H1 (cell line): ENCODE results near the gene TYW1B. TPM values are rescaled to one million over a fixed set of nuclear protein-coding genes. Genes with fewer than 3 reads are reported as not detected.

Source experiments
- CTCF ChIA-PET: fragments of 300-600 bp; sonication (Branson Sonifier 250); formaldehyde crosslinking; loops from one replicate; lab custom pipeline; 2021; ENCODE audit not compliant: partially characterized antibody; lab: Charles Lee
- POLR2A ChIA-PET: fragments of 300-600 bp; sonication (Branson Sonifier 250); formaldehyde crosslinking; loops from one replicate; lab custom pipeline; 2021; ENCODE audit warnings: inconsistent platforms; ENCODE audit not compliant: partially characterized antibody; lab: Charles Lee
- DNase-seq, 2 experiments: peaks; one replicate each; pipeline versions ENCODE4 v3.0.0 to v3.0.0-alpha.2; 2010 to 2022; ENCODE audit warnings: low spot score in 2 of 2, low read depth in 1 of 2, mixed read lengths in 1 of 2
- FAIRE-seq: peaks from 2 replicates; lab custom pipeline; 2011; peaks lifted over from hg19 to GRCh38; lab: Jason Lieb, UNC
- H2AFZ ChIP-seq: 2 replicates; pipeline ENCODE4 v1.8.1; 2012; ENCODE audit warnings: low read length, inconsistent platforms
- H2AK5ac ChIP-seq: 2 replicates; pipeline ENCODE4 v1.6.1; 2013; ENCODE audit warnings: low read depth, low read length
- H2BK120ac ChIP-seq: replicated peaks from 2 replicates; pipeline ENCODE3; 2013; ENCODE audit warnings: low read depth, low read length, inconsistent platforms
- H2BK12ac ChIP-seq: 2 replicates; pipeline ENCODE4 v1.6.1; 2013; ENCODE audit warnings: low read depth, low read length
- H2BK15ac ChIP-seq: 2 replicates; pipeline ENCODE4 v1.6.1; 2013; ENCODE audit warnings: low read length
- H2BK20ac ChIP-seq: 2 replicates; pipeline ENCODE4 v1.6.1; 2013; ENCODE audit warnings: low read length
- H2BK5ac ChIP-seq: 2 replicates; pipeline ENCODE4 v1.6.1; 2013; ENCODE audit warnings: low read depth, low read length
- H3K14ac ChIP-seq: 2 replicates; pipeline ENCODE4 v1.6.1; 2013; ENCODE audit warnings: inconsistent platforms; ENCODE audit not compliant: insufficient read length
- H3K18ac ChIP-seq: 2 replicates; pipeline ENCODE4 v1.6.1; 2013; ENCODE audit warnings: low read length; ENCODE audit errors: extremely low read depth
- H3K23ac ChIP-seq: 2 replicates; pipeline ENCODE4 v1.6.1; 2013; ENCODE audit warnings: inconsistent platforms; ENCODE audit not compliant: insufficient read length
- H3K23me2 ChIP-seq: 2 replicates; pipeline ENCODE4 v1.6.1; 2013; ENCODE audit warnings: low read depth, low read length
- H3K27ac ChIP-seq: 2 replicates; pipeline ENCODE4 v1.6.1; 2011; ENCODE audit warnings: low read depth, low read length, inconsistent platforms
- H3K27me3 ChIP-seq, 4 experiments: replicated peaks in 1 of 4; 1 replicate in 1 of 4; 2 replicates in 3 of 4; pipeline versions ENCODE4 v1.6.1 to v1.8.1; 2011 to 2013; ENCODE audit warnings: low read length in 3 of 4, mild to moderate bottlenecking in 3 of 4, inconsistent platforms in 2 of 4, mixed read lengths in 2 of 4, moderate library complexity in 1 of 4; ENCODE audit not compliant: control insufficient read depth in 3 of 4, insufficient read depth in 3 of 4; ENCODE audit errors: extremely low read depth in 1 of 4
- H3K36me3 ChIP-seq, 4 experiments: 2 replicates each; pipeline versions ENCODE4 v1.6.1 to v1.8.1; 2011 to 2013; ENCODE audit warnings: mild to moderate bottlenecking in 4 of 4, low read length in 3 of 4, moderate library complexity in 2 of 4, control low read depth in 1 of 4, inconsistent platforms in 1 of 4; ENCODE audit not compliant: insufficient read depth in 4 of 4, control insufficient read depth in 2 of 4
- H3K4ac ChIP-seq: replicated peaks from 2 replicates; pipeline ENCODE3; 2013; ENCODE audit warnings: low read length, low read depth, mixed read lengths, inconsistent platforms; ENCODE audit not compliant: insufficient read length
- H3K4me1 ChIP-seq, 4 experiments: replicated peaks in 1 of 4; 1 replicate in 1 of 4; 2 replicates in 3 of 4; pipeline versions ENCODE4 v1.6.1 to v1.8.1; 2011 to 2013; ENCODE audit warnings: low read length in 3 of 4, inconsistent platforms in 2 of 4, mixed read lengths in 1 of 4; ENCODE audit not compliant: insufficient read depth in 4 of 4, control insufficient read depth in 3 of 4
- H3K4me2 ChIP-seq, 2 experiments: 2 replicates each; pipeline versions ENCODE4 v1.6.1 to v1.8.1; 2011 to 2013; ENCODE audit warnings: low read depth in 2 of 2, low read length in 2 of 2, control low read depth in 1 of 2, inconsistent platforms in 1 of 2, mild to moderate bottlenecking in 1 of 2; ENCODE audit not compliant: insufficient read depth in 1 of 2
- H3K4me3 ChIP-seq, 4 experiments: fragments of 200-600, 300-600 bp in 1 of 4; sonication (generic), shearing (Covaris generic), sonication (Bioruptor Twin) in 1 of 4; 2 replicates each; pipeline versions ENCODE4 v1.5.1 to v1.8.1; 2011 to 2016; ENCODE audit warnings: low read length in 4 of 4, low read depth in 3 of 4, control low read depth in 2 of 4, inconsistent platforms in 2 of 4, mild to moderate bottlenecking in 2 of 4, mixed read lengths in 1 of 4, moderate library complexity in 1 of 4; ENCODE audit not compliant: insufficient read depth in 2 of 4; ENCODE audit errors: extremely low read depth in 1 of 4
- H3K56ac ChIP-seq: replicated peaks from 2 replicates; pipeline ENCODE3; 2013; ENCODE audit warnings: low read depth, mild to moderate bottlenecking, mixed read lengths, low read length, inconsistent platforms; ENCODE audit not compliant: insufficient read length
- H3K79me1 ChIP-seq: 2 replicates; pipeline ENCODE4 v1.6.1; 2013; ENCODE audit warnings: low read depth, low read length, control low read depth
- H3K79me2 ChIP-seq, 2 experiments: 2 replicates each; pipeline versions ENCODE4 v1.6.1 to v1.8.1; 2012 to 2013; ENCODE audit warnings: low read length in 2 of 2, mild to moderate bottlenecking in 2 of 2, inconsistent platforms in 1 of 2; ENCODE audit not compliant: insufficient read depth in 2 of 2, control insufficient read depth in 1 of 2
- H3K9ac ChIP-seq, 4 experiments: replicated peaks in 1 of 4; 1 replicate in 1 of 4; 2 replicates in 3 of 4; pipeline versions ENCODE4 v1.6.1 to v1.8.1; 2011 to 2013; ENCODE audit warnings: low read depth in 3 of 4, low read length in 3 of 4, control low read depth in 2 of 4, mild to moderate bottlenecking in 2 of 4, moderate library complexity in 2 of 4, inconsistent platforms in 1 of 4; ENCODE audit errors: extremely low read depth in 1 of 4
- H3K9me3 ChIP-seq, 2 experiments: 2 replicates each; pipeline versions ENCODE4 v1.6.1 to v1.8.1; 2012 to 2013; ENCODE audit warnings: mild to moderate bottlenecking in 2 of 2, moderate library complexity in 2 of 2, control low read depth in 1 of 2, inconsistent platforms in 1 of 2, low read depth in 1 of 2, low read length in 1 of 2, mixed read lengths in 1 of 2; ENCODE audit not compliant: insufficient read depth in 2 of 2
- H4K20me1 ChIP-seq, 2 experiments: replicated peaks in 1 of 2; 2 replicates each; pipeline versions ENCODE3 to v1.8.1; 2011 to 2013; ENCODE audit warnings: inconsistent platforms in 2 of 2, low read length in 2 of 2, mild to moderate bottlenecking in 1 of 2; ENCODE audit not compliant: insufficient read depth in 2 of 2, control insufficient read depth in 1 of 2
- H4K5ac ChIP-seq: 2 replicates; pipeline ENCODE4 v1.6.1; 2013; ENCODE audit warnings: low read length, low read depth, mixed read lengths, inconsistent platforms; ENCODE audit not compliant: insufficient read length
- H4K8ac ChIP-seq: 2 replicates; pipeline ENCODE4 v1.8.0; 2013; ENCODE audit warnings: mild to moderate bottlenecking, moderate library complexity, low read length, inconsistent platforms; ENCODE audit not compliant: insufficient read depth; ENCODE audit errors: extremely low read depth
- H4K91ac ChIP-seq: replicated peaks from 2 replicates; pipeline ENCODE3; 2013; ENCODE audit warnings: low read length, mixed read lengths, inconsistent platforms; ENCODE audit not compliant: insufficient read length
- FOSL1 ChIP-seq: IDR thresholded peaks from 2 replicates; pipeline ENCODE4 v1.6.1; 2011; ENCODE audit warnings: mild to moderate bottlenecking, low read depth, low read length, moderate library complexity; ENCODE audit not compliant: insufficient read depth
- HDAC2 ChIP-seq, 2 experiments: fragments of 300-600 bp in 1 of 2; sonication (generic) in 1 of 2; IDR thresholded peaks; 2 replicates each; pipeline ENCODE4 v1.6.1; 2011 to 2012; ENCODE audit warnings: low read depth in 2 of 2, low read length in 2 of 2, mild to moderate bottlenecking in 2 of 2, moderate library complexity in 2 of 2, borderline replicate concordance in 1 of 2, inconsistent platforms in 1 of 2
- MAFK ChIP-seq: IDR thresholded peaks from 2 replicates; pipeline ENCODE4 v1.6.1; 2012; ENCODE audit warnings: low read depth, mild to moderate bottlenecking, improper control_type of control experiment, low read length
- TAF1 ChIP-seq: IDR thresholded peaks from 2 replicates; pipeline ENCODE4 v1.6.1; 2011; ENCODE audit warnings: mild to moderate bottlenecking, low read depth, low read length
- WGBS, 2 experiments: shearing (Covaris generic) in 1 of 2; methylation state at CpG; one replicate each; pipeline versions ENCODE4 v1.1.6 to v1.1.7; 2013 to 2015; ENCODE audit warnings: low lambda C conversion rate in 2 of 2, mixed read lengths in 2 of 2, inconsistent platforms in 1 of 2, low coverage in 1 of 2, missing lambda C conversion rate in 1 of 2; ENCODE audit not compliant: insufficient replicate concordance in 2 of 2, insufficient coverage in 1 of 2, insufficient read length in 1 of 2; ENCODE audit errors: extremely low coverage in 1 of 2, missing lambda C conversion rate in 1 of 2; 5-methylcytosine and 5-hydroxymethylcytosine counted together
- polyA plus RNA-seq, 7 experiments: library from polyadenylated mRNA; depleted of rRNA in 3 of 7; stranded (reverse) in 5 of 7; unstranded in 2 of 7; fragments of >200 nt in 5 of 7; fragments of 200-250 nt in 2 of 7; gene quantifications; 1 replicate in 5 of 7; 2 replicates in 1 of 7; 4 replicates in 1 of 7; pipeline versions ENCODE4 v1.2.1 to v1.2.3, GENCODE V29; 2011 to 2013; ENCODE audit warnings: missing spikeins in 2 of 7, mixed read lengths in 2 of 7
- total RNA-seq: library from RNA; stranded (reverse); fragmentation: NEBNext Ultra II Directional; extraction: Animal tissue kit (Norgen Biotek cat#: 25700); gene quantifications from 2 replicates; pipeline ENCODE4 v1.2.1, GENCODE V29; 2021

The TYW1B gene
- total and polyA plus RNA-seq, 2 of the 8 experiments (the other 6 are each of a cell fraction or from before 2014, with no cell fraction given) = 6.8 to 12.6 TPM

- FAIRE-seq (no peak), DNase-seq (no peak)
- H3K79me2 ChIP-seq = no peaks in the 10 kb centered on the region
- no peak overlapping the region for H2BK20ac ChIP-seq
- peaks cover 0 to 2% (median 0%) of the 10 kb centered on the region in 4 experiments; a peak in 1 of 7 replicates for H3K4me1 ChIP-seq
- no peak overlapping the region for H2AK5ac ChIP-seq
- no peak overlapping the region for H2AFZ ChIP-seq
- H3K4me3 ChIP-seq = no peak overlapping the region
- no peak overlapping the region for H4K8ac ChIP-seq
- no peaks in the 10 kb centered on the region for H3K23me2 ChIP-seq
- no peak overlapping the region for H3K23ac ChIP-seq
- ChIA-PET CTCF (interaction anchor here (0.9 to 1.8 kb wide), 3 partner anchors 12 to 612 kb away, joined by 3 to 11 read pairs (median 3); no protein-coding TSS in a partner anchor), POLR2A (interaction anchor here (0.6 to 0.7 kb wide), 2 partner anchors 15 to 19 kb away, joined by 3 read pairs; no protein-coding TSS in a partner anchor)
- H3K27me3 ChIP-seq = no peaks in the 10 kb centered on the region
- no peak overlapping the region for H2BK15ac ChIP-seq
- no peaks in the 10 kb centered on the region for H3K9me3 ChIP-seq
- H3K4me2 ChIP-seq = no peak overlapping the region
- no peaks in the 10 kb centered on the region for H4K20me1 ChIP-seq
- H2BK12ac ChIP-seq = no peak overlapping the region
- H2BK120ac ChIP-seq = no peak overlapping the region
- no peak overlapping the region for H3K14ac ChIP-seq
- no peak overlapping the region for H3K27ac ChIP-seq
- H3K18ac ChIP-seq = no peak overlapping the region
- no peaks in the 10 kb centered on the region for H3K36me3 ChIP-seq
- no peak overlapping the region for H3K56ac ChIP-seq
- TF ChIP-seq TAF1 (no peak), MAFK (no peak), FOSL1 (no peak), HDAC2 (IDR thresholded peaks at IDR 0.05; ENCODE audit: borderline replicate concordance in 1 of 2, low read depth in 2 of 2, low read length in 2 of 2) (no peak)
- no peaks in the 10 kb centered on the region for H3K79me1 ChIP-seq
- H4K5ac ChIP-seq = no peak overlapping the region
- no peak overlapping the region for H4K91ac ChIP-seq
- H3K4ac ChIP-seq = no peak overlapping the region
- no peak overlapping the region for H3K9ac ChIP-seq
- no peak overlapping the region for H2BK5ac ChIP-seq
- WGBS, 2 experiments = 88% methylated on average over 10 of the region's 10 CpGs; no CpG with 5 or more reads in 1 of the 2 experiments
Observed at GRCh38 chr7:72538147-72538546, 289.9 kb downstream of the TYW1B start.
